GM19193 (cell line): ENCODE measurements around the gene MICALL2.

Source experiments
- POLR2A ChIP-seq: IDR thresholded peaks from 4 replicates; pipeline ENCODE4 v1.6.1; 2011; ENCODE audit not compliant: insufficient read depth, insufficient read length; ENCODE audit errors: extremely low read depth

MICALL2 gene

GRCh38 chr7:1461646-1462375 lies 2.5 kb upstream of the MICALL2 start:
- no peak for TF ChIP-seq POLR2A

GRCh38 chr7:1460821-1461645 lies 1.8 kb upstream of the MICALL2 start:
- TF ChIP-seq POLR2A: no peak

GRCh38 chr7:1459920-1460820 lies 900 bp upstream of the MICALL2 start:
- no peak for TF ChIP-seq POLR2A

- TF ChIP-seq POLR2A: no peak
These were observed 232 bp upstream of the MICALL2 start for GRCh38 chr7:1459512-1459892.

GRCh38 chr7:1457949-1458682 lies 1.2 kb downstream of the MICALL2 start:
- no peak for TF ChIP-seq POLR2A

GRCh38 chr7:1457059-1457948 lies 2.0 kb downstream of the MICALL2 start:
- TF ChIP-seq POLR2A: no peak

GRCh38 chr7:1455955-1456354 lies 3.3 kb downstream of the MICALL2 start:
- TF ChIP-seq POLR2A: no peak

- no peak for TF ChIP-seq POLR2A
These were observed 3.9 kb downstream of the MICALL2 start for GRCh38 chr7:1455241-1455939.

- no peak for TF ChIP-seq POLR2A
These were observed 4.7 kb downstream of the MICALL2 start for GRCh38 chr7:1454542-1454941.

- TF ChIP-seq POLR2A: no peak
These were observed 7.1 kb downstream of the MICALL2 start for GRCh38 chr7:1452205-1452604.

- TF ChIP-seq POLR2A: no peak
These were observed 8.3 kb downstream of the MICALL2 start for GRCh38 chr7:1450987-1451386.

GRCh38 chr7:1450431-1450830 lies 8.8 kb downstream of the MICALL2 start:
- no peak for TF ChIP-seq POLR2A

GRCh38 chr7:1449951-1450350 lies 9.3 kb downstream of the MICALL2 start:
- TF ChIP-seq POLR2A: no peak
